ENCODE data around the gene LSM14A.

The LSM14A gene

GRCh38 chr19:34171877-34172660 lies at the start of gene LSM14A:
TSS of gene LSM14A (plus strand) at chr19:34172504. CDS start at chr19:34172643, 139 bp downstream.
- no peak for TF ChIP-seq CTCF (IDR thresholded peaks at IDR 0.05; ENCODE audit: low read depth, low read length)
- Histone ChIP-seq H3K27me3 (ENCODE audit: insufficient read depth, low read depth, severe bottlenecking) (no peaks in the 10 kb centered on the region), H3K4me3 (ENCODE audit: low read depth, low read length) (peak within 1 kb of the TSS; percentile 52), H3K36me3 (peaks cover 22% of the 10 kb centered on the region), H3K9me3 (ENCODE audit: severe bottlenecking) (no peaks in the 10 kb centered on the region), H3K27ac (peak within 1 kb of the TSS; percentile 100)
- peak; percentile 89 for DNase-seq

GRCh38 chr19:34124828-34125227 lies 47.5 kb upstream of the LSM14A start:
- no peak for DNase-seq
- TF ChIP-seq CTCF (IDR thresholded peaks at IDR 0.05; ENCODE audit: low read depth, low read length) = no peak
- Histone ChIP-seq H3K9me3 (ENCODE audit: severe bottlenecking) (no peaks in the 10 kb centered on the region), H3K27me3 (ENCODE audit: insufficient read depth, low read depth, severe bottlenecking) (no peaks in the 10 kb centered on the region), H3K36me3 (no peaks in the 10 kb centered on the region), H3K27ac (no peak overlapping the region), H3K4me3 (ENCODE audit: low read depth, low read length) (no peak overlapping the region)

GRCh38 chr19:34126966-34127365 lies 45.3 kb upstream of the LSM14A start:
- no peak for DNase-seq
- Histone ChIP-seq H3K9me3 (ENCODE audit: severe bottlenecking) (no peaks in the 10 kb centered on the region), H3K27me3 (ENCODE audit: insufficient read depth, low read depth, severe bottlenecking) (no peaks in the 10 kb centered on the region), H3K36me3 (no peaks in the 10 kb centered on the region), H3K4me3 (ENCODE audit: low read depth, low read length) (no peak overlapping the region), H3K27ac (no peak overlapping the region)
- TF ChIP-seq CTCF (IDR thresholded peaks at IDR 0.05; ENCODE audit: low read depth, low read length) = no peak

GRCh38 chr19:34127684-34128189 lies 44.6 kb upstream of the LSM14A start:
- DNase-seq = no peak
- Histone ChIP-seq H3K36me3 (no peaks in the 10 kb centered on the region), H3K27ac (no peak overlapping the region), H3K27me3 (ENCODE audit: insufficient read depth, low read depth, severe bottlenecking) (no peaks in the 10 kb centered on the region), H3K9me3 (ENCODE audit: severe bottlenecking) (no peaks in the 10 kb centered on the region), H3K4me3 (ENCODE audit: low read depth, low read length) (no peak overlapping the region)
- no peak for TF ChIP-seq CTCF (IDR thresholded peaks at IDR 0.05; ENCODE audit: low read depth, low read length)

- TF ChIP-seq CTCF (IDR thresholded peaks at IDR 0.05; ENCODE audit: low read depth, low read length) = no peak
- no peak overlapping the region for H3K27ac ChIP-seq
- no peak for DNase-seq
- no peak overlapping the region for H3K4me3 ChIP-seq (ENCODE audit: low read depth, low read length)
- H3K9me3 ChIP-seq (ENCODE audit: severe bottlenecking) = no peaks in the 10 kb centered on the region
- H3K36me3 ChIP-seq = no peaks in the 10 kb centered on the region
- no peaks in the 10 kb centered on the region for H3K27me3 ChIP-seq (ENCODE audit: insufficient read depth, low read depth, severe bottlenecking)
Observed at GRCh38 chr19:34128558-34129250, 43.6 kb upstream of the LSM14A start.
